ENCODE measurements around the gene PRR32.
"Not testable (repeated sequence)": the region's sequence is repeated elsewhere in the genome, so short reads cannot be mapped to it uniquely, and the experiment has no call there.

The PRR32 gene, protein sequence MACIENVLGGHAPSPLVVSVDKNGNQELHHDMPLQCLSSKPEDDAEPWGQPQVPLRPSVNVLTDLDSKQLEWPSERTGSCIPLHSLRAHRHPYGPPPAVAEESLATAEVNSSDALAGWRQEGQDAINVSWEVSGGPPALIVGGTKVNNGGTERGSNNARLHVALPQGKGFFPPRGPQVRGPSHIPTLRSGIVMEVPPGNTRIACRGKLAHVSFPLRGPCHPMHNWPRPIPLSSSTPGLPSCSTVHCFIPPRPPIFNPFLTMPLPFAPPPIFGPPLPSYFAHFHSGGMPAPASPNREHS

DNA sequence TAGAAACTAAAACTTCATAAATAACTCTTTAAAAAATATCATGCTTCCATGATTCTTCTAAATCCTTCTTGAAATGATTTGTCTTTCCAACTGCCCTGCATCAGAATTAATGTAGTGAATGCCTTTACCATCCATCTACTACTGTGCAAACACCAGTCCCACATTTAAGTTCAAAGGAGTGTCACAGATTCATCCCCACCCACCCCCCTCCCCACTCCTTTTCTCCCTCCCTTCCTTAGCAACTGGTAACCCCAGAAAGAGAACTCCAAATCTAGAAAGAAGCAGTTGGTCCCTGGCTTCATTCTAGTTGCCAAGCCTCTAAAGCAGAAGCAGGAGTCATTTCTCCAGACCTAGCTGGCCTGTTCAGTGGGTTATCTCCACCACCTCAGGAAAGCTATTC is at the start of gene PRR32:
Gene PRR32 (plus strand): TSS at position 301 of the 400 bp plus-strand sequence. CDS start 115 bp downstream, outside the sequence.
- no peak for DNase-seq (ENCODE audit: low read depth)

DNA sequence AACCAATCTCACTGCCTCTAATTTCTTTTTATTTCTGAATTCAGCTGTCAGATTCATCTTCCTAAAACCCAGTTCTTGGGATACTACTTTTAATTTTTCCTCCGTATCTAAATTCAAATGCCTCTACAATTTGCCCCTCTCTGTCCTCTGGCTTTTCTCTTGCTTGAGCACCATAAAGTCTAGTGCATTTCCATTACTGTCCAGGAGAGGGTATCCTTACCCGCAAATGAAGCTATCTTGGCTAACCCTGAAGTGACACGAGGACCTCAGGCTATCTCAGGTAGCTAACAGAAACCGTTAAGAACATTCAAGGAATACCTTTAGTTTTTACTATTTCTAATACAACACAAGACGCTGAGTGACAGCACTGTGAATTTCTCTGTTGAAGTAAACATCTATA is 49.4 kb upstream of the PRR32 start:
- DNase-seq (ENCODE audit: low read depth), result no peak

DNA sequence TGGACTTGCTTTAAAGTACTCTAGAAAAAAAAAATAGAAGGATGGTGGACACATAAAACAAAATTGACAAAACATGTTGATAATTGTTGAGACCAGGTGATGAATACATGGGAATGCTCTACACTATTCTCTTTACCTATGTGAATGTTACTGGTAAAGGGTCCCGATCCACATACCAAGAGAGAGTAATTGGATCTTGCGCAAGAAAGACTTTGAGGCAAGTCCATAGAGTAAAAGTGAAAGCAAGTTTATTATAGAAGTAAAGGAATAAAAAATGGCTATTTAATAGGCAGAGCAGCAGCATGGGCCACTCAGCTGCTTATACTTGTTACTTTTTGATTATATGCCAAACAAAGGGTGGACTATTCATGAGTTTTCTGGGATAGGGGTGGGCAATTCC is 34.0 kb upstream of the PRR32 start:
- DNase-seq (ENCODE audit: low read depth), result no peak

DNA sequence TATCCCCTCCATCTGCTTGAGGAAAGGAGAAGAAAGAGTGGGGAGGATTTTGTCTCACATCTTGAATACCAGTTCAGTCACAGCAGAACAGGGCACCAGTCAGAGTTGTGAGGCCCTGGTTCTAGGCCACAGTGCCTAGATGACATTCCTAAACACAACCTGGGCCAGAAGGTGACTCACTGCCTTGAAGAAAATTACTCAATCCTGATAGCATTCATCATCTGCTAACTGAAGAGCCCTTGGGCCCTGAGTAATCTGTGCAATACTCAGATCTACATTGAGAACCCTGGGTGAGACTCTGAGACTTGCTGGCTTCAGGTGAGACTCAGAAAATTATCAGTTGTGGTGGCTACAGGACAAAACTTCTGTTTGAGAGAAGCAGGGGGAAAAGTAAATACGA is 20.5 kb upstream of the PRR32 start:
- DNase-seq (ENCODE audit: low read depth), result no peak

DNA sequence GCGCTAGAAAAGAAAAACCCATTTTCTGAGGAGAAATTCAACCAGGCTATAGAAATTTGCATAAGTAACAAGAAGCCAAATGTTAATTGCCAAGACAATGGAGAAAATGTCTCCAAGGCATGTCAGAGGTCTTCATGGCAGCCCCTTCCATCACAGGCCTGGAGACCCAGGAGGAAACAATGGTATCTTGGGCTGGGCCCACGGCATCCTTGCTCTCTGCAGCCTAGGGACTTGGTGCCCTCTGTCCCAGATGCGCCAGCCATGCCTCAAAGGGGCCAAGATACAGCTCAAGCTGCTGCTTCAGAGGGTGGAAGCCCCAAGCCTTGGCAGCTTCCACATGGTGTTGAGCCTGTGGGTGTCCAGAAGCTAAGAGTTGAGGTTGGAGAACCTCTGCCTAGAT is 12.7 kb upstream of the PRR32 start:
- not testable (repeated sequence) for DNase-seq (ENCODE audit: low read depth)

DNA sequence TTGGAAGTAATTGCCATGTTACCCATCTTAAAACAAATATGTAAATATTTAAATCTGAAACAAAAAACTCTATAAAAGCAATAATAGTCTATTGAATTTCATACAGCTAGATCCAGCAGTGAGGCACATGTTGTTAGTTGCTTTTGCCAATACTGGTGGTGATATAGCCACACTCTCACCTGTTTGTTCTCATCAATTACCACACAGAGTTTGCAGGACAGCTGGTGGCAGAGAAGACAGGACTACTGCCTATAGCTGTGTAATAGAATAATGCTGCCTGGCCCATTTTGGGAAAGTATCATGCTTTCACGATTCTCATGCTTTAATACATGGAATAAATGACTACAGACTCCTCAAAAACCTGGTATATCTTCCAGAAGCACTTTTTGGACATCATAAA is 3.7 kb upstream of the PRR32 start:
- DNase-seq (ENCODE audit: low read depth), result no peak

DNA sequence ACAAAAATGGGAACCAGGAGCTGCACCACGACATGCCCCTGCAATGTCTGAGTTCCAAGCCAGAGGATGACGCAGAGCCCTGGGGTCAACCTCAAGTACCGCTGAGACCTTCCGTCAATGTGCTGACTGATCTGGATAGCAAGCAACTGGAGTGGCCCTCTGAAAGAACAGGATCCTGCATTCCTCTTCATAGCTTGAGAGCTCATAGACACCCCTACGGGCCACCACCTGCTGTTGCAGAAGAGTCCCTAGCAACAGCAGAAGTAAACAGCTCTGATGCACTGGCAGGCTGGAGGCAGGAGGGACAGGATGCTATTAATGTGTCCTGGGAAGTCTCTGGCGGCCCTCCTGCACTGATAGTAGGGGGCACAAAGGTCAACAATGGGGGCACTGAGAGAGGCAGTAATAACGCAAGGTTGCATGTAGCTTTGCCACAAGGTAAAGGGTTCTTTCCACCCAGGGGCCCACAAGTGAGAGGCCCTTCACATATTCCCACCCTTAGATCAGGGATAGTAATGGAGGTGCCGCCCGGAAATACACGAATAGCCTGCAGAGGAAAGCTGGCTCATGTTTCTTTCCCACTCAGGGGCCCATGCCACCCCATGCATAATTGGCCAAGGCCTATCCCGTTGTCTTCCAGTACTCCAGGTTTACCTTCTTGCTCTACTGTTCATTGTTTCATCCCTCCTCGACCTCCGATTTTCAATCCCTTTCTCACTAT is 1.3 kb downstream of the PRR32 start:
- no peak for DNase-seq (ENCODE audit: low read depth)

DNA sequence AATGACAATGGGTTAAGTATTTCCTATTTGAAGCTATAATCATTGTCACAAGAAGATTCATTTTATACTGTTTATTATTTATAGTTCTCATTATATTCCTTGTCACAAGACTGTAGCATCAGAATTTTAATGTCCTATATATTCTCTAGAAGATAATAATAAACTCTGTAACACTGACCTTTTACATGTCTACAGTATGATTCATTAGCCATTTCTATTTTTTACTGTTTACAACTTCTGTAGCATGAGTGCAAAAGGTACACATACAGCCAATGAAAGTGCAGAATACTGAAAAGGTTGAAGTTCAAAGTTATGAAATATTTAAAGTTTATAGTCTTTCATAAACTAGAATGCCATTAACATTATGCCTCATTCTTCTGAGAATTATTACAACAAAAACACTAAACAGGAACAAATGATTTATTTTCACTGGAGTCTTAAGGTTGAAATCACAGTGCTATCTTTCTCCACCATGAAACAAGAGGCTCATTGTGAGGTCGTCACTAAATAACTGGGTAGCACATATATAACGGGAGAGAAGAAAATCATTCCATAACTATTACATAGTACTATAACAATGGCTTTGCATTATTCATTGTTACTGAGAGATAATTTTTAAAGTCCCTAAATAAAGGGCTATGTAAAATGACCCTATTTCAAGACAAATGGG is 4.9 kb downstream of the PRR32 start:
- DNase-seq (ENCODE audit: low read depth), result no peak

DNA sequence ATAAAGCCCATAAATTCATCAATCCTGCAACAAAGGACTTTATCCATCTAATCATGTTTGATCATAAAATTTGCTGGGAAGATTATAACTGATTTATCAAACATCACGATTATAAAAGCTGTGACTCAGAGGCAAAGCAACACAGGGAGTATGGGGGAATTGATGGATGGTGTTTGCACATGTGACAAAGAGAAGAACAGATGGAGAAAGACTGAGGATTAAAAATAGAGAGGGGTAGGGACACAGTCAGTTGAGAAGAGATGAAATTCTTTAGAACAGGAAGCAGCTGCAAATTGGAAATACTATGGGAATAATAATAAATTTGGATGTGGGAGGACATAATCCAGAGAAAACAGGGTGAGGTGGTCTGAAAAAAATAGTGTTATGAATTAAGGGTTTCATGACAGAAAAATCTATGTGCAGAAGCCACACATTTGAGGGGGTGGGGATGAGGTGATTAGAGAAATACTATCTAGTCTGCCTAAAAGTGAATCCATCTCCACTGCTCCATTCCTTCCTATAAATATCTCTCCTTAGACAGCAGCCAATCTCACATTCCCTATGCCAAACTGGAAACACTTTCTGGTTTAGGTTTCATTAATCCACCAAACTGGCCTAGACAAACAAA is 6.2 kb downstream of the PRR32 start:
- DNase-seq (ENCODE audit: low read depth), result no peak

DNA sequence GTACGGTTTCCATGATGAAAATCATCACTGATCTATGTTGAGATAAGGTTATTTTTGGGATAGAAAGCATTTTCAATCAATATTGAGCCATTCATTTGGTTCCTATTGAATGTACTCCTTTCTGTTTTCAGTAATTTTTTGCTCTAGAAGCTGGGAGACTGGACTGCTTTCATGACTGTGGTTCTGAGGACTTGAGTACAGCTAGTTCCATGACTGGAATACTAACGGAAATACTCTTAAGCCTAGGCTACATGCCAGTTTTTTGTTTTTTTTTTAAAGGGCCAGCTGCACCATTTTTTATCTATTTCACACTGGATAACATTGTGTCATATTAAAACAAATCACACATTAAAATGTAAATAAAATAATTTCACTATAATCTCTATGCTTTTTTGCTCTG is 16.7 kb downstream of the PRR32 start:
- DNase-seq (ENCODE audit: low read depth), result no peak

DNA sequence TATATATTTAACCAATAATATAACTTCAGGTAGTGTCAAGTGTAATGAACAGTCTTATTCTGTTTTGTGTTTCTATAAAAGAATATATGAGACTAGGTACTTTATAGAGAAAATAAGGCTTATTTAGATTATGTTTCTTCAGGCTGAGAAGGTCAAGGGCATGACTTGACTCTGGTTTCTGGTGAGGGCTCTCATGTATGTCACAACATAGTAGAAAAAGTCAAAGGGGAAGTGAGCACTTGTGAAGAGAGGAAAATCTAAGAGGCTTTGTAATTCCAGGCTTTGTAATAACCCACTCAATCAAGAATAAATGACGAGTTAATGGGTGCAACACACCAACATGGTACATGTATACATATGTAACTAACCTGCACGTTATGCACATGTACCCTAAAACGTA is 27.6 kb downstream of the PRR32 start:
- DNase-seq (ENCODE audit: low read depth), result no peak

DNA sequence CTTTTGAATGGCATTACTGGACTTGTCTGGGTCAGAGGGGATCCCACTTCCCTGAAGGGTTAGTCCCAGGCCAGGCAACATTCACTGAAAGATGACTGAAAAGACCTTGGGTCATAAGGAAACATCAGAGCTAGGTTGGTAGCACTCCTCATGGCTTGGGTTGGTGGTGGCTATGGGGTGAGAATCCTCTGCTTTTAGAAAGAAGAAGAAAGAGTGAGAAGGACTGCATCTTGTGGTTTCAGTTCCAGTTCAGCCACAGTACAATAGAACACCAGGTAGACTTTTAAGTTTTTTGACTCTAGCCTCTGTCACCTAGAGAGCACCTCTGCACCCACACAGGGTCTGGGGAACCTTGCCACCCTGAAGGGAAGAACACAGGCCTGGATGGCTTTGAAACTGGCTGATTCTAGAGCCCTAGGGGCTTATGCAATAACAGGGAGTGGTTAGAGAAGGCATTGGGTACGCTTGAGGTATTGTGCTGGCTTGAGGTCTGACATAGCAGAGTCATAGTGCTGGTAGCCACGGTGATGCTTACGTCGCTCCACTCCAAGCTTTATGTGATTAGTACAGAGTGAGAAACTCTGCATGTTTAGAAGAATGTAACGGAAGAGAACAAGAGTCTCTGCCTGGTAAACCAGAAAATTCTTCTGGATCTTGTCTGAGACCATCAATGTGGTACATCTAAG is 36.5 kb downstream of the PRR32 start:
- no peak for DNase-seq (ENCODE audit: low read depth)

Data from stimulated activated CD8-positive, alpha-beta memory T cell treated with anti-CD3 and anti-CD28 coated beads, Interleukin-12 subunit alpha, Interleukin-12 subunit beta, amount 100 ng/mL, for 4 hours (primary cell).